Bladder microvascular endothelial cell (primary cell): Measurements from ENCODE around the gene TRAM2. TPM values are rescaled to one million over a fixed set of nuclear protein-coding genes. Genes with fewer than 3 reads are reported as not detected.

Experiments used
- total RNA-seq: library from RNA; depleted of rRNA; stranded (reverse); fragments of >200 nt; gene quantifications from 2 replicates; pipeline ENCODE4 v1.2.3, GENCODE V29; 2014

Gene TRAM2
- 24.3 and 61.2 TPM in 2 replicates for total RNA-seq

GRCh38 chr6:52577022-52577777 is at the start of gene TRAM2:
Gene TRAM2 (minus strand): TSS chr6:52577060. CDS start chr6:52576915, 145 bp downstream.

Other genes starting within 250 kb of the TRAM2 start
- 4.9 and 12.0 TPM in 2 replicates for gene PAQR8, start 214.9 kb downstream of the TRAM2 start, total RNA-seq
- 7.8 and 14.7 TPM in 2 replicates for gene EFHC1, start 156.7 kb downstream of the TRAM2 start, total RNA-seq
- gene TMEM14A, start 94.1 kb upstream of the TRAM2 start, total RNA-seq, result 17.0 and 19.2 TPM in 2 replicates
- gene GSTA2, start 186.4 kb upstream of the TRAM2 start, total RNA-seq, result not detected in 2 replicates
- not detected in 2 replicates for gene GSTA1, start 226.8 kb upstream of the TRAM2 start, total RNA-seq